ENCODE results near the gene IQGAP3. TPM values are rescaled to one million over a fixed set of nuclear protein-coding genes. Genes with fewer than 3 reads are reported as not detected.

IQGAP3 gene
- total RNA-seq, 1 donor from 2014 or later: 1.7 TPM

GRCh38 chr1:156492591-156493080 is 79.7 kb downstream of the IQGAP3 start:
- Histone ChIP-seq H3K4me1 (peaks cover 100% of the 10 kb centered on the region), H3K4me3 (no peak overlapping the region)
- intact Hi-C loops (cut with DNase I): no loop called here

DNA sequence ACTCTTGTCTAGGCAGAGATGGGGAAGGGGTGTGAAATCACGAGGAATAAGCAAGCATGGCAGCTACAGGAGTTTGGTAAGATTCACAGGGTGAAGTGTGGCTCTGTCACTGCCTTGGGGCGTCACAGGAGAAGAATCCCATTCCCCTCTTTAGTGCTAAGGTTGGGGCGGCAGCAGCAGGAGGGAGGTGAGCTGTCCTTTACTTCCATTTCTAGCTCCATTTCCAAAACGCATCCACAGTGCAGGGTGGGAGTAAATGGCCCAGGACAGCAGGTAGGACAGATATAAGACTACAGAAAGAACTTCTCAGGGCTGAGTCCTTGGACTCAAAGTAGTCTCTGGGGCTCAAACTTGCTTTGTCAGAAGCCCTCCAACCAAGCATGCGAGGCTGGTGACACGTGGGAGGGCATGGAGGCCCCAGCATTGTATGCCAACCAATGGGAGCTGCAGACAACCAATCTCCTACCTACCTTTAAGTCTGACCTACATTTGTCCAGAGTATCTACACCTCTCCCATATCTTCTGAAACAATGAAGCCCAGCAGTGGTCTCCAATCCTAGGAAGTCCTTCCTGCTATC is 80.3 kb downstream of the IQGAP3 start:
- TF ChIP-seq, protein P1, sequence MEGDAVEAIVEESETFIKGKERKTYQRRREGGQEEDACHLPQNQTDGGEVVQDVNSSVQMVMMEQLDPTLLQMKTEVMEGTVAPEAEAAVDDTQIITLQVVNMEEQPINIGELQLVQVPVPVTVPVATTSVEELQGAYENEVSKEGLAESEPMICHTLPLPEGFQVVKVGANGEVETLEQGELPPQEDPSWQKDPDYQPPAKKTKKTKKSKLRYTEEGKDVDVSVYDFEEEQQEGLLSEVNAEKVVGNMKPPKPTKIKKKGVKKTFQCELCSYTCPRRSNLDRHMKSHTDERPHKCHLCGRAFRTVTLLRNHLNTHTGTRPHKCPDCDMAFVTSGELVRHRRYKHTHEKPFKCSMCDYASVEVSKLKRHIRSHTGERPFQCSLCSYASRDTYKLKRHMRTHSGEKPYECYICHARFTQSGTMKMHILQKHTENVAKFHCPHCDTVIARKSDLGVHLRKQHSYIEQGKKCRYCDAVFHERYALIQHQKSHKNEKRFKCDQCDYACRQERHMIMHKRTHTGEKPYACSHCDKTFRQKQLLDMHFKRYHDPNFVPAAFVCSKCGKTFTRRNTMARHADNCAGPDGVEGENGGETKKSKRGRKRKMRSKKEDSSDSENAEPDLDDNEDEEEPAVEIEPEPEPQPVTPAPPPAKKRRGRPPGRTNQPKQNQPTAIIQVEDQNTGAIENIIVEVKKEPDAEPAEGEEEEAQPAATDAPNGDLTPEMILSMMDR (IDR thresholded peaks at IDR 0.05): no peak
- Histone ChIP-seq H3K27ac (no peak overlapping the region), H3K4me1 (peaks cover 99% of the 10 kb centered on the region), H3K27me3 (ENCODE audit: low read depth) (no peaks in the 10 kb centered on the region), H3K9me3 (no peaks in the 10 kb centered on the region), H3K4me3 (no peak overlapping the region), H3K36me3 (peaks cover 22% of the 10 kb centered on the region)
- DNase-seq: no peak
- ATAC-seq: no peak
- intact Hi-C loops (cut with DNase I): no loop called here

More at GRCh38 chr1:156492591-156493080, 79.7 kb downstream of the IQGAP3 start:
- DNase-seq (peak; percentile 64), ATAC-seq (no peak)
- TF ChIP-seq, protein P1 (IDR thresholded peaks at IDR 0.05): no peak
- peak overlapping the region; percentile 43 for H3K27ac ChIP-seq
- H3K9me3 ChIP-seq: no peaks in the 10 kb centered on the region
- no peaks in the 10 kb centered on the region for H3K27me3 ChIP-seq (ENCODE audit: low read depth)
- H3K36me3 ChIP-seq: peaks cover 22% of the 10 kb centered on the region

- ATAC-seq (no peak), DNase-seq (no peak)
- Histone ChIP-seq H3K36me3 (peaks cover 22% of the 10 kb centered on the region), H3K27me3 (ENCODE audit: low read depth) (no peaks in the 10 kb centered on the region), H3K4me3 (peak overlapping the region; percentile 22), H3K4me1 (peaks cover 95% of the 10 kb centered on the region), H3K9me3 (no peaks in the 10 kb centered on the region), H3K27ac (peak overlapping the region; percentile 61)
- intact Hi-C loops (cut with DNase I): no loop called here
- TF ChIP-seq, protein P1 (IDR thresholded peaks at IDR 0.05): no peak
Measured at GRCh38 chr1:156491151-156491949, 81.0 kb downstream of the IQGAP3 start.

DNA sequence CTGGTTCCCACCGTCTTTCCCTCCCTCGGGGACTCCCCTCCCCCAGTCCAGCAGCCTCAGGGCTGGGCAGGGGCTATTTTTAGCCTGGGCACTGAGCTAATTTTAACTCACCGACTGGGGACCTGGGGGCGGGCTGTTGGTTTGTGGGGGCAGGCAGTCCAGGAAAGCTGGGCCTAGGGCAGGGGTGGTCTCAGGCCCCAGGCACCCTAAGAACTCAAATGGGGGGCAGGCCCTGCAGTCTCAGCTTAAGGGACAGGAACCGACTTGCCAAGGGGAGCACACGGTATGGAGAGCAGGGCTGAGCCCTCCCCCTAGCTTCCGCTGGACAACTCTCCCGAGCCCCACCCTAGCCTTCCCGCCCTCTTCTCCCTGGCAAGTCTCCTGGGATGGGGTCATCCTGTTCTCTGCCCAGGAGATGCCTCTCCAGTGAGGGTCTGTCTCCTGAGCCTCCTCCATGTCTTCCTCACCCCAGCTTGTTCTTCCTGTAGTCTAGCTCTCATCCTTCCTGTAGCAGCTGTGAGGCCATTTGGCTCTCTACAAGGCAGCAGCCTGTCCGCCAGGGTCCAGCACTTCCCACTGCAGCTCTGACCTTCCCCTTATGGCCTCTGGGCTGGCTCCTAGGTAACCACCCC is 81.8 kb downstream of the IQGAP3 start:
- TF ChIP-seq, protein P1 (IDR thresholded peaks at IDR 0.05): no peak
- no peaks in the 10 kb centered on the region for H3K9me3 ChIP-seq
- ATAC-seq (peak; percentile 23 to 51), DNase-seq (no peak)
- no peaks in the 10 kb centered on the region for H3K27me3 ChIP-seq (ENCODE audit: low read depth)
- peak overlapping the region; percentile 22 for H3K4me3 ChIP-seq
- peaks cover 87% of the 10 kb centered on the region for H3K4me1 ChIP-seq
- H3K27ac ChIP-seq: peak overlapping the region; percentile 61
- intact Hi-C loops (cut with DNase I): no loop called here
- H3K36me3 ChIP-seq: peaks cover 22% of the 10 kb centered on the region

DNA sequence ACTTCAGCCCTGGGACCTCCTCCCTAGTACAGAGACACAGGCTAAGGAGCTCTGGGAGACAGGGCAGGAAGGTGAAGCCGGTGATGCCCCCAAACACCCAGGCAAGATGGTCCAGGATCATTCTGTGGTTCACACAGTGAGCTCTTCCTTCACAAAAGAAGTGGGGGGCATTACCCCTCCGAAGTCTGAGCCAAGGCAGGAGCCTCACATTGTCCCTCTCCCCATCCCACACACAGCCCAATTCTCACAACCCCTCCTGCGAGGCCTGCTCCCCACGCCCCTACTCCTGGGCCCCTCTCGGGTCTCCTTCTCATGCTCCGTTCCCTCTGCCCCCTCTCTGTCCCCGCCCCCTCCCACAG is 82.5 kb downstream of the IQGAP3 start:
- Histone ChIP-seq H3K27me3 (ENCODE audit: low read depth) (no peaks in the 10 kb centered on the region), H3K9me3 (no peaks in the 10 kb centered on the region), H3K4me1 (peaks cover 86% of the 10 kb centered on the region), H3K36me3 (peaks cover 20% of the 10 kb centered on the region), H3K27ac (peak overlapping the region; percentile 61), H3K4me3 (peak overlapping the region; percentile 22)
- TF ChIP-seq, protein P1 (IDR thresholded peaks at IDR 0.05): no peak
- no peak for ATAC-seq
- no peak for DNase-seq
- intact Hi-C loops (cut with DNase I): no loop called here
